HUDEP-2 (cell line): ENCODE data around the gene TMEM30A.

Experiments used
- DNase-seq, 76 experiments: peaks; one replicate each; lab custom pipeline; 2025; ENCODE audit not compliant: unreplicated experiment in 76 of 76; lab: John Stamatoyannopoulos, UW

Gene TMEM30A

DNA sequence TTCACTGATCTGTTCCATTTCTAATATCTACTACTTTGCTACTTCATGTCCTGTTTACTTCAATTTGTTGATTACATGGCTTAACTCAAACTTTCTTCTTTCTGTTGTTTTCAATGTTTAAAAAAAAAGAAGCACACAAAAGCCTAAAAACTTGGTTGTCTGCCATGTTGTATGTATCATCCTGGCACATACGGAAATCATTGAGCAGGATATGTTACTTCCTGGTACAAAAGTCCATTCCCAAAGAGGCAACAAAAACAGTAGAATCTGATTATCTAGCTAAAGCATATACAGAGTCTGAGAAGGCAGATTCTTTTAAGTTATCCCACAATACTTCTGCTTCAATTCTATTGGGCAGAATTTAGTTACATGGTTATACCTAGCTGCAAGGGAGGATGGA lies 64.2 kb downstream of the TMEM30A start:
- no peak for DNase-seq

DNA sequence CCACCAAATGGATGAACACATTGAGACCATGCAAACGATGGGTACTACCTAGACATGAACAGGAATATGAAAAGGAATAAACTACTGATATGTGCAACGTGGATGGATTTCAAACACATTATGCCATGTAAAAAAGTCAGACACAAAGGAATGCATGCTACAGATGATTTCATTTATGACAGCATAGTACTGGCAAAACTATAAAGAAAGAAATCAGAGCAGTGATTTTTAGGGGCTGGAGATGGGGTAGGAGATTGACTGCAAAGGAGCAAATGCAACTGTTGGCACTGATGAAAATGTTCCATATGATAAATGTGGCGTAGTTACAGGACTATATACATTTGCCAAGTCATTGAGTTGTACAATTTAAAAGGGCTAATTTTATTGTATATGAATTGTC lies 65.3 kb downstream of the TMEM30A start:
- DNase-seq, result no peak

DNA sequence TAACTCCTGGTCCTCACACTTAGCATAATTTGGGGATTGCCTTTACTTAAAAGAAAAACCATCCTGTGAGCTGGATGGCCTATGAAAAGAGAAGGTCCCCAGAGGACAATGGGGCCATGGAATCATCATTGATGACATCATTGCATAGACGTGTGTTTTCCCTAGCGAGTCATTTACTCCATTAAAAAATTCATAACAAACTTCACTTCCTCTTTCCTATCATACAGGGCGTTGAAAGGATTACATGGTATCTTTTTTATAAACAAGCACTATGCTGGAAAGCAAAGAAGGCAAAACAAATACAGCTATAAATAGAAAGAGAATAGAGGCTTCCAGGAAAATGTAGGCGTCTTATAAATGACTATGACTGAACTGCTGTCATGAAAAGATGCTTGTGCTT lies 67.4 kb downstream of the TMEM30A start:
- no peak for DNase-seq

DNA sequence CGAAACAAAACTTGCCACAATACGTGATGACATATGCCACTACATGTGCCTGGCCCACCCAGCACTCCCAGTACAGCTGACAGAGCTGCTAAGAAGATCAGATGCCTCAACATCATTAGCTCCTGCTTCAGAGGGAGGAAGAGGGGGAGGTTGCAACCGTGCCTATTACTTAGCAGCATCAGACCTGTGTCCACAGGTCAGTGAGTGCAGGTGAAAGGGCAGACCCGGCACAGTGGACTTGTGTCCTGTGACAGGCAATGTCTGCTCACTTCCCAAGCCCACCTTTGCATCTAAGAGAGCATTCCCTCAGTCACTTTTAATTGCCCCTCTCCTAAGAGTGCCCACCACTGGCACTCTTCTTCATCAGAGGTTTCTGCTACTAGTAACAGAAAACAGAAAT lies 69.3 kb downstream of the TMEM30A start:
- no peak for DNase-seq

DNA sequence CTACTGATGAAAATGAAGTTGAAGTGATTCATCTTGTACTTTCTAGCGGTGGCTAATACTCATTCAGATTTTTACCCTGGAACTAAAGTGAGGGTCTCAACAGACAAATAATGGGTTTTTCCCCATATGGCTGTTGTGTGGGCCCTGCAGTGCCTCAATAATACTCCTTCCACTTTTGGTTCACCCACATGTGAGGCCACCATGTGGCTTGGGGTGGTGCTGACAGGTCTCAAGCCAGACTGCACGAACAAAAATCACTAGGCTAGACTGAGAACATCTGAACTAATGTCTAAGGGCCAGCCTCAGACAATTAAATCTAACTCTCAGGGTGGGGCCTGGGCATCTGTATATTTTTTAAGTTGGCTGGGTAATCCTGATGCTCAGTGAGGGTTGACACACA lies 70.9 kb downstream of the TMEM30A start:
- DNase-seq, result no peak

DNA sequence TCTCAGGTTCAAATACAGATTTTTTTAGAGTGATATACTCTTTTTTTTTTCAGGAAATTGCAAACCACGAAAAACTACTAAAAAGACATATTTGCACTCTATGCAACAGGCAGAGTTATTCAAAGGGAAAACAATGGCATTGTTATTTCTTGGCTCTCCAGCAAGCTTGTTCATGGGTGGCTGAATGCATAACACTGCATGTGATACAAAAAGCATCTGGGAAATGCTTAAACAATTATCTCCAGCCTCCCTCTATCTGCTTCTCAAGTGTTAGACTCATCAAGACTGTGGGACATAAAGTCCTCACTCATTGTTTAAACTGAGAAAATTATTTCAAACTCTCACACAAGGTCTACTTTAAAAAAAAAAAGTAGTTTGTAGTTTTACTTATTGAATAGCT lies 71.5 kb downstream of the TMEM30A start:
- no peak for DNase-seq

DNA sequence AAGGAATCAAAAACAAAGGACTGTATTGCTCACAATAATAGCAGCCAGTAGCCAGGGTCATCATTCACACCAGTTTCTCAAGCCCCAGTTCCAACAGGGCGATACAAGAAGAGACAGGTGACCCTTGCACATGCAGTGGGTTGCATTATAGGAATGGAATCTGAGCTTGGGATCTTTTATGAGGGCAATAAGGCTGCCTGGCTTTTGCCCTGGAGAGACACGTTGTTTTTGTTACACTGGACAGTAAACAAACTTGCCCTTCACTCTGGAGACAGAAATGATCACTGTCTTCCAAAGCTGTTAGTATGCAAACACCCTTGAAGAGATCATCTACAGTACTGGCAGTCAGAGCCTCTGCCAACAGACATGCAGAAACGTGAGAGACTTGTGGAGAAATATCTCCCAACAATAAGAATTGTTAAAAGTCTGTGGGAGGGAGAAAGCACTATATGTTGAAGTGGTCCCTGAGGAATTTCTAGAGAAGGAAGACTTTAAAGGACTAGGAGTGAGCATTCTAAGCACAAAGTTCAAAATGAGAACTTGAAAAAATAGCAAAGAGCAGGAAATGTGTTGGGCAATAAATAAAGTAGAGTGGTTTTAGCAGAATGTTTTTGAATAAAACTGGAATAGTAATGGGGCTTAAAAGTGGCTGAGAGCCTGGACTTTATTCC lies 72.5 kb downstream of the TMEM30A start:
- DNase-seq, result no peak

DNA sequence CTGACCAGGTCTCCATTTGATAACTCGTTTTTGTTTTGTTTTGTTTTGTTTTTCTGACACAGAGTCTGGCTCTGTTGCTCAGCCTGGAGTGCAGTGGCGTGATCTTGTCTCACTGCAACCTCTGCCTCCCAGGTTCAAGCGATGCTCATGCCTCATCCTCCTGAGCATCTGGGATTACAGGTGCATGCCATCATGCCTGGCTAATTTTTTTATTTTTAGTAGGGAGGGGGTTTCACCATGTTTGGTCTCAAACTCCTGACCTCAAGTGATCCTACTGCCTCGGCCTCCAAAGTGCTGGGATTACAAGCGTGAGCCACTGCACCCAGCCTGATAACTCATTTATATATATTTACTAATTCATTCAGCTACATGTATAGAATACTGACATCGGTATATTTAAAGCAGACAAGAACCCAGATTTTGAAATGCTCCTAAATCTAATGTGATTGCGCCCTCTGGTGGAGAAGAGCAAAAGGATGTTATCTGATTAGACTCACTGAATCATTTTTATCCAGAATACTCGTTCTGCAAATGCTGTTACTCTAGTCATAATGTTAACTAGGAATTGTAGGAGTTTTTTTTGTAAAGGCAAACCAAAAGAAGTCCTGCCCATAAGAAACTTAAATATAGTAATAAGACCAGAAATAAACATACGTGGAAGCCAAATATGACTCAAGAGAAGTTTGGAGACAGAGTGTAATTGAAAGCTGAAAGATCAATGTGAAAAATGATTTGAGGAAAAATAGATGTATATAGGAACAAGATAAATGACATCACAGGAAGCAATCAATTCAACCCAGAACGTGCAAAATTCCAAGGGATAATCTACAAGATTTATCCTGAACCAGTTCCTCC lies 73.5 kb downstream of the TMEM30A start:
- peak in 37 of 76 experiments; percentile 3 to 69 (median 44) for DNase-seq

DNA sequence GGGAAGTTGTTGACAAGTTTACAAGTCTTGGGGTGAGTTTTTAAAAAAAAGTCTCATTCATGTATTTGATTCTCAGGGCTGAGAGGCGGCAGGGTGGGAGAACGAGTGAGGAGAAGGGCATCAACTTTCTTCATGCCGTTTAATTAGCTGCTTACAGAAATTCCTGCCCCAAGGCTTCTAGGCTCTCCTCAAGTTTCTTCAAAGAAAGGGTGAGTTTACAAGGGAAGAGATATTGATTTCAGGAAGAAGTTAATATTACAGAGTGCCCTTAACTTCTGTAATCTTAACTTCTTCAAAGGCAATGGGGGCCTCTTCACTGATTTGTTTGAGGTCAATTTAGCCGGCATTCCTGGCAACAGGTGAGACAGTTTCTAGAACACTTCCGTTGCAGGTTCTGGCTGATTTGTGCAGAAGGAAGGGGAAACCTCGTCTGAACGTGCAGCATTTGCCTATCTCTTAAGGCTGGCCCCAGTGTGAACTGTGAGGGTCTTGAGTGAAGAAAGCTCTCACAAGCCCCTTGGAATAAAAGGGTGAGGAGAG lies 75.3 kb downstream of the TMEM30A start:
- DNase-seq, result no peak

DNA sequence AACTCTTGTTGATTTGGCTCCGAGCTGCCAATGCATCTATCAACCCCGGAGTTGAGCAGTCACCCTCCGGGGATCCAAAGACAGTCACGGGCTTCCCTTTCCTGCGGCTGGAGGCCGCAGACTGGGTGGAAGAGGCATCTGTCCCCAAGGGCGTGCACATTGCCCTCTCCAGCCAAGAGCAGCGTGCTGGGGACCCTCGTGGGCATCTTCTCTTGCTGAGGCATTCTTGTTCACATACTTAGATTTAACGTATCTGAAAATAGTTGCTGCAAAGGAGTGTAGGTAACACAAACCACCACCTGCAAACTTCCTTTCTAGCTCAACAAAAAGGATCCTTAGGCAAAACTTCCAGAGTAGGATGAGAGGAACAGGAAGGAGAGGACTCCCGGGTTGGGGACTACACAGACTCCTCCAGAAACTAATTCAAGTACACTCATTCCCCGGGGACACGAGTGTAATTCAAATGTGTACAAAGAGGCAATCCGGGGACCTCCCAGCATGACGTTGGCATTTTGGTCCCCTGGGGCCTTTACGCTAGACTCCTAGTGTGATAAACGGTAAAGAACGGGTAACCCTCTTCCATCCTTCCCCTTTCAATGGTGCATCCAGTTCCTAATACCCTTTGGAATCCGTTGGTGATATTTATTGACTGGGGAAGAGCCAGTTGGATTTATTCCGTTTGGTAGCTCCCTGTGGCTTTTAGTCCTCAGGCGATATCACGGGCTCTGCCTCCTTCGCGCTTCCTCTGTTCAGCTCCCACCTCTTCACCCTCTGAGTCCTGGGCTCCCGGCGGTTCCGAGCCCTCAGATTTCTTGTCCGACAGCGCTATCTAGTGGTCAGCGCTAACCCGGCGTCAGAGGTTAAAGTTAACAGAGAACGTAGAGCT lies 76.1 kb downstream of the TMEM30A start:
- peak in 69 of 76 experiments; percentile 6 to 87 (median 60) for DNase-seq

DNA sequence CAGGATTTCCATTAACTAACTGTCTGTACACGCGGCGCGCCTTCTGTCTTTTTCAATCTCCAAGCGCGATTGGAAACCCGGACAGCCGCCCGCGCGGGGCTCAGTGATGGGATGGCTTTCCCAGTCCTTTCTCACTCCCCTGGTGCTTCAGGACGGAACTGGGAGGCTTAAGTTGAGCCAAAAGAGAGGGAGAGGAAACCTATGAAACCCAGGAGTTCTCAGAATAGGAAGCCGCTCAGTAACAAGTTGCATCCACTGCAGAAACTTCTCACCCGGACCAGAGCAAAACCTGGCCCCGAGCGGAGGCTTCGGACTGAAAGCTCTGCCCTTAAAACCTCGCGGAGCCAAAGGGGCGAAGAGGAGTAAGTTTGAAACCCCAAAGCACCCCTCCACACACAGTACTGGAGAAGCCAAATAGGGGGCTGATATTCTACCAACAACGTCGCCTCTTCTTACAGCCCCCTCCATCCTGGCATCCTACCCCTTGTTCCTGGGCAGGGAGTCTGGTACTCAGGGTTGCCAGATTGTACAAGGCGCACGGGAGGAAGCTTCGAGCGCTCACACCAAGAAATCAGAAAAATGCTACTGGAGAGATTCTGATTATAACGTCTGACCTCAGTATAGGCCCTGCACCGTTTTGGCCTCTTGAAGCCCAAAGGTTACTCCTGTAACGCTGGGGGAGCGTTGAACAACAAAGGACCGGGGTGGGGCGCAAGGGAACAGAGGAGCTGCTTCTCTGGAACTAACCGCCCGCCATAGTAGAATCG lies 77.8 kb downstream of the TMEM30A start:
- DNase-seq, result no peak

DNA sequence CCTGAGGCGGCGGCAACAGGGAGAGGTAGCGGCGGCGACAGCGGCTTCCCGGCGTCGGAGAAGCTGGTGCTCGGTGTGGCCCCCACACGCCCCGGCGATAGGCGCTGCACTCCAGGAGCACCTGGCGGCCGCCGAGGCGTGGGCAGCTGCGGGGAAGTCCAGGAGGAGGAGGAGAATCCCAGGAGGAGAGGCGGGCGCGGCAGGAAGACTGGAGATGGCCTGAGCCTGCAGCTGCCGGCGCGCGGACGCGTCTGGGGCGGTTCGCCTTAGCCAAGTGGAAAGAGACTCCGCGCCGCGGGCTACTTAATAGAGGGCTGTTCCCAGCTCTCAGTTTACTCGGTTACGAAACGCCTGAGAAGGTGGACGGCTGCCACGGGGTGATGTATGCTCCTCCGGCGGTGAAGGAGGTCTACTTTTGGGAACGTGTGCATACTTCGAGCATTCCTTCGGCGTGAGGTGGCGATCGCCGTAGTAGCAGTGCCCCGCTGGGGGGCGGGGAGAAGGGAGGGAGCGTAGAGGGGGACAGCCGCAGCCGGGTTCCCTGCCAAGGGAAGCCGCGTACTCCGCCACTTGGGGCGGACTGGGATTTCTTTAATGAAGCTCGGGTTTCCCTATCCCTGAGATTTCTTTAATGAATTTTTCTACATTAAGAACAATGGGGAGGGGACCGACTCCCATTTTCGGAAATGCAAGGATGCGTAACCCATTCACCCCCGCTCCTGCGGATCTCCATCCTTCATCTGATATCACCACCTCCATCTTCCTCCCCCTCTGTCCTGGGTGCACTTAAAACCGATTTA lies 78.6 kb downstream of the TMEM30A start, which contains the start of gene COL12A1:
Gene COL12A1 (minus strand): TSS at position 278 of the 800 bp plus-strand sequence. CDS start 3,261 bp downstream, outside the sequence.
- DNase-seq, result no peak

DNA sequence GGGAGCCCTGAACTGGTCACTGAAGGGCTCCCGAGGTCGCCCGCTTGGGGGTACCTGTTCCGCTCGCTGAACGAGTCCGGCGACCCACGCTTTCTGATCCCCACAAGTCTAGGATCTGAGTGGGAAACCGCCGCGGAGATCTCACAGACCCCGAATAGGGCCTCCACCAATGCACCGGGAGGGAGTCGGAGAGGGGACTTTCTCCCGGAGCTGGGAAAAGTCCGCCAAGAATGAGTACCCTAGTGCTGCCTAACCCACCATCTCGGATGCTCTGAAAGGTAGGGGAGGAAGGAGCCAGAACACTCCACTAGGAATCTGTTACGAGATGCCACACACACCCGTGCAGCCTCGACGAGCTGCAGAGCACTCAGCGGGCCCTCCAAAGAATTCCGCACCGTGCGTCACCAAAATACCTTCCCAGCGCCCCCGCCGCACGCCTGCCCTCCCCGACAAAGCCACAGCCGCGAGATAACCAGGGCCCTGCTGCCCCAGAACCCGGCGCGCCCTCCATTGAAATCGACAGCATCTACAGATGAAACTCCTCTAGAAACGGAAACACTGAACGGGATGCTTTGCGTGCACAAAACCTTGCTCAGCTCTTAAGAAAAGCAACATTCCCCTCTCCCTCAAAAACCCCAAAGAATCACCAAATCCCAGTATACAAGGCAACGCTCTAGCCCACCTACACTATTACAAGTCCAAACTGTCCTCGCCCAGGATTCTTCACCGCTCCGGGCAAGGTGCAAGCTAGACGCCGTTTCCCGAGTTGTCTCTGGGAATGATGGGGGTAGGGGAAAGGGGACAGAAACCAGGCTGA lies 79.4 kb downstream of the TMEM30A start:
- peak in 7 of 76 experiments; percentile 8 to 36 (median 13) for DNase-seq

DNA sequence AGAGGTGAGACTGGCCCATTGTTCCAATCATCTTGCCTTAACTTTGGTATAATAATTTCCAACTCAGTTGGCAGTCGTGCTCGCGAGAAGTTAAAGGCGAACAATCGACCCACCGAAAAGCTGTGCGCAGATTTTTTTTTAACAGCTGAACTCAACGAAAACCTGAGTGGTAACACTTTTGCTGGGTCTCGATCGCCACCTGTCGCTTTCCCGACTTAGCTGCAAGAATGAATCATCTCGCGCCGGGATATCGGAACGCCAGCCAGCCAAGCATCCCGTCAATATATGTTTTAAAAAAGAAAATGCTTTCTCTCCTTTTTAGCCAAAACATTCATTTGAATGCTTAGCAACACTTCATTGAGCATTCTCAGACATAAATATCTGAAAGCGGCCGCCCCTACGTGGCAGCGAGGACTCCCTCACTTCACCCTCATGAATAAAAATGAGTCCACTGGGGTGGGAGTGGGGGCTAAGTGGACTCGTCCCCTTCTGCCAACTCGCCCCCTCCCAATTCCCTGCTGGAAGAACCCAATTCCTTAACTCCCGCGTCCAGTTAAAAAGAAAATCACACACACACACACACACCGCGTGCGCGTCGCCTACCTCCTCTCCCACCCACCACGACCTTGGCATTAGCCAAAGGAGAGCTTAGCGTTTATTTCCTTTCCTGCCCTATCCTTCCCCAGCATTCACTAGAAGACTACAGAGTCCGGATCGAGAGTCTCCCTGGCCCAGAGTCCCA lies 80.2 kb downstream of the TMEM30A start:
- peak in 23 of 76 experiments; percentile 11 to 53 (median 28) for DNase-seq

DNA sequence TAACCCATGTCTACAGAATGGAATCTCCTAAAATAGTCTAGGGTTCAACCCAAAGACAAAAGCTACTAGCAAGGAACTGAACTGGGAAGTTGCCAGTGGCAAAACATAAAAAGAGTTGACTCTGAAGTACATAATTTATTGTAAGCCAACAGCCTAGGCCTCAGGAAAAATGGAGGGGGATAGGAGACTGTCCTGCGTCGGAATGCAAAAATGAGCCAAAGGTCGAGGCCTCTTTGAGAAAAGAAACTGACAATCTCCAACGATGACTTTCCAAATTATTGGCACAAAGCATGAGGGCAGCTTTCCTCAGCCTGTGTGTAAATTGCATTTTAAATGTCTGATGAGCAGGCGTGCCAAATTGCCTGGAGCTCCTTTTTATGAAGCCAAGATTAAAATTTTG lies 80.9 kb downstream of the TMEM30A start:
- no peak for DNase-seq
